Activated CD8-positive, alpha-beta memory T cell treated with anti-CD3 and anti-CD28 coated beads for 4 hours (primary cell): ENCODE measurements around the gene SAE1.
A peak's percentile ranks its signal among the peaks of the same experiment; 100 is the strongest.

Source experiments
- DNase-seq, 2 donors: peaks; one replicate each; pipeline ENCODE4 v3.0.0-alpha.2; 2020; ENCODE audit warnings: low read depth in 2 of 2

Gene SAE1

GRCh38 chr19:47221080-47221841, 90.6 kb downstream of the SAE1 start:
- no peak for DNase-seq

- DNase-seq: no peak
Measured at GRCh38 chr19:47221890-47222289, 91.3 kb downstream of the SAE1 start.

GRCh38 chr19:47225746-47226425, 95.3 kb downstream of the SAE1 start:
- peak; percentile 70 to 75 for DNase-seq

- DNase-seq: no peak
Measured at GRCh38 chr19:47226426-47227351, 96.1 kb downstream of the SAE1 start.

GRCh38 chr19:47227352-47228167, 96.9 kb downstream of the SAE1 start:
- DNase-seq: no peak

GRCh38 chr19:47228168-47228936, 97.7 kb downstream of the SAE1 start:
- DNase-seq: no peak

GRCh38 chr19:47228937-47229675, 98.5 kb downstream of the SAE1 start:
- no peak for DNase-seq

GRCh38 chr19:47229676-47230053, 99.0 kb downstream of the SAE1 start:
- no peak for DNase-seq

GRCh38 chr19:47230054-47230920, 99.7 kb downstream of the SAE1 start:
- DNase-seq: peak in 1 of 2 donors; percentile 62

GRCh38 chr19:47230921-47231214, 100.2 kb downstream of the SAE1 start, which contains the start of gene BBC3:
Gene BBC3 (minus strand): TSS chr19:47231199. CDS start chr19:47228431, 2,768 bp downstream.
- DNase-seq: no peak

GRCh38 chr19:47231215-47232054, 100.8 kb downstream of the SAE1 start:
- DNase-seq: peak; percentile 86 to 87

- DNase-seq: no peak
Measured at GRCh38 chr19:47232422-47233211, 102.0 kb downstream of the SAE1 start.

GRCh38 chr19:47236072-47236675, 105.5 kb downstream of the SAE1 start:
- no peak for DNase-seq

GRCh38 chr19:47239152-47239551, 108.5 kb downstream of the SAE1 start:
- no peak for DNase-seq

- no peak for DNase-seq
Measured at GRCh38 chr19:47239610-47240296, 109.1 kb downstream of the SAE1 start.

- DNase-seq: no peak
Measured at GRCh38 chr19:47240556-47240955, 109.9 kb downstream of the SAE1 start.
